NCI-H2196 (cell line): ENCODE measurements around the gene CEBPA.
A peak's percentile ranks its signal among the peaks of the same experiment; 100 is the strongest.

Source experiments
- DNase-seq: peaks from one replicate; lab custom pipeline; 2025; ENCODE audit not compliant: unreplicated experiment; lab: John Stamatoyannopoulos, UW

Gene CEBPA

GRCh38 chr19:33273881-33274662 lies 28.3 kb downstream of the CEBPA start:
- peak; percentile 27 for DNase-seq

- no peak for DNase-seq
Measured at GRCh38 chr19:33273065-33273736, 29.1 kb downstream of the CEBPA start.

GRCh38 chr19:33271246-33272021 lies 30.9 kb downstream of the CEBPA start:
- DNase-seq: no peak

- DNase-seq: no peak
Measured at GRCh38 chr19:33270769-33271168, 31.6 kb downstream of the CEBPA start.

- DNase-seq: no peak
Measured at GRCh38 chr19:33269016-33269415, 33.3 kb downstream of the CEBPA start.

GRCh38 chr19:33268162-33268991 lies 34.0 kb downstream of the CEBPA start:
- no peak for DNase-seq

GRCh38 chr19:33267706-33268105 lies 34.6 kb downstream of the CEBPA start:
- DNase-seq: no peak

- no peak for DNase-seq
Measured at GRCh38 chr19:33266974-33267484, 35.3 kb downstream of the CEBPA start.

GRCh38 chr19:33264881-33265445 lies 37.4 kb downstream of the CEBPA start:
- no peak for DNase-seq

- no peak for DNase-seq
Measured at GRCh38 chr19:33263325-33264023, 38.9 kb downstream of the CEBPA start.

- DNase-seq: no peak
Measured at GRCh38 chr19:33261511-33262189, 40.7 kb downstream of the CEBPA start.

- no peak for DNase-seq
Measured at GRCh38 chr19:33260628-33261418, 41.5 kb downstream of the CEBPA start.

- no peak for DNase-seq
Measured at GRCh38 chr19:33259539-33259938, 42.8 kb downstream of the CEBPA start.

GRCh38 chr19:33257828-33258227 lies 44.5 kb downstream of the CEBPA start:
- no peak for DNase-seq

GRCh38 chr19:33256261-33256660 lies 46.1 kb downstream of the CEBPA start:
- no peak for DNase-seq

- no peak for DNase-seq
Measured at GRCh38 chr19:33255781-33256180, 46.6 kb downstream of the CEBPA start.

- DNase-seq: no peak
Measured at GRCh38 chr19:33254245-33254824, 48.0 kb downstream of the CEBPA start.

GRCh38 chr19:33252971-33253370 lies 49.4 kb downstream of the CEBPA start:
- no peak for DNase-seq
